K562 (cell line): ENCODE results near the gene MAPK13. TPM values are rescaled to one million over a fixed set of nuclear protein-coding genes. Genes with fewer than 3 reads are reported as not detected.
A peak's percentile ranks its signal among the peaks of the same experiment; 100 is the strongest.

Experiments
- ATAC-seq: fragments of 200-7000 bp; cut with Tn5 transposase; 3 replicates; pipeline ENCODE4 v1.9.1; 2020; ENCODE audit warnings: moderate library complexity
- BruUV-seq: library from RNA; stranded (reverse); fragments of 400-500 nt; replicated peaks from 2 replicates; lab custom pipeline; 2021; lab: Mats Ljungman, UMichigan
- CTCF ChIA-PET: fragments of 300-600 bp; formaldehyde crosslinking; extraction: SDS; loops from one replicate; lab custom pipeline; 2021; ENCODE audit warnings: low intra/inter-chr PET ratio; lab: Yijun Ruan, JAX
- POLR2A ChIA-PET: fragments of 300-600, 350-650 bp; sonication (Branson Sonifier 250); formaldehyde crosslinking; extraction: SDS; loops from one replicate; lab custom pipeline; 2021; ENCODE audit warnings: antibody characterized with exemption, inconsistent platforms; lab: Yijun Ruan, JAX
- DNase-seq, 4 experiments: peaks; one replicate each; pipeline versions ENCODE4 v3.0.0 to v3.0.0-alpha.2; 2011 to 2018; ENCODE audit warnings: low spot score in 3 of 4, mixed read lengths in 3 of 4; ENCODE audit errors: extremely low read depth in 1 of 4
- FAIRE-seq: peaks from 2 replicates; lab custom pipeline; 2011; peaks lifted over from hg19 to GRCh38; lab: Jason Lieb, UNC
- H2AFZ ChIP-seq: 2 replicates; pipeline ENCODE4 v1.6.0; 2011; ENCODE audit warnings: low read depth, low read length, control low read depth, inconsistent platforms
- H3K27ac ChIP-seq: fragments of 200-600 bp; 3 replicates; pipeline ENCODE4 v1.8.0; 2011; ENCODE audit warnings: low read depth, mild to moderate bottlenecking, control low read depth, inconsistent platforms, low read length, moderate library complexity, mixed read lengths; ENCODE audit errors: extremely low read depth
- H3K27me3 ChIP-seq, 2 experiments: fragments of 300-600 bp in 1 of 2; 2 replicates in 1 of 2; 3 replicates in 1 of 2; pipeline versions ENCODE4 v1.6.0 to v1.8.0; 2011; ENCODE audit warnings: inconsistent platforms in 2 of 2, low read length in 2 of 2, mild to moderate bottlenecking in 1 of 2, mixed read lengths in 1 of 2, moderate library complexity in 1 of 2; ENCODE audit not compliant: control insufficient read depth in 2 of 2, insufficient read depth in 2 of 2
- H3K36me3 ChIP-seq: fragments of 300-600 bp; 3 replicates; pipeline ENCODE4 v1.8.0; 2011; ENCODE audit warnings: mild to moderate bottlenecking, low read length, inconsistent platforms; ENCODE audit not compliant: control insufficient read depth, insufficient read depth
- H3K4me1 ChIP-seq, 2 experiments: fragments of 200-600 bp in 1 of 2; replicated peaks in 1 of 2; 2 replicates in 1 of 2; 3 replicates in 1 of 2; pipeline versions ENCODE4 v1.5.1 to v1.8.0; 2011; ENCODE audit warnings: inconsistent platforms in 2 of 2, low read length in 2 of 2, mild to moderate bottlenecking in 1 of 2, mixed read lengths in 1 of 2, moderate library complexity in 1 of 2; ENCODE audit not compliant: control insufficient read depth in 2 of 2, insufficient read depth in 2 of 2
- H3K4me2 ChIP-seq: 2 replicates; pipeline ENCODE4 v1.6.1; 2011; ENCODE audit warnings: low read length, control low read depth, inconsistent platforms, mixed read lengths; ENCODE audit not compliant: insufficient read depth
- H3K4me3 ChIP-seq: fragments of 200-600 bp; sonication (generic), shearing (Covaris generic); 2 replicates; pipeline ENCODE4 v1.5.1; 2016; ENCODE audit warnings: control low read depth, inconsistent platforms
- H3K79me2 ChIP-seq: fragments of 200-600 bp; 3 replicates; pipeline ENCODE4 v1.8.0; 2011; ENCODE audit warnings: low read length, inconsistent platforms; ENCODE audit not compliant: control insufficient read depth, insufficient read depth
- H3K9ac ChIP-seq, 2 experiments: 2 replicates each; pipeline versions ENCODE4 v1.6.0 to v1.6.1; 2011; ENCODE audit warnings: low read depth in 2 of 2, low read length in 2 of 2, control low read depth in 1 of 2, inconsistent platforms in 1 of 2, mild to moderate bottlenecking in 1 of 2, mixed read lengths in 1 of 2; ENCODE audit not compliant: insufficient read depth in 1 of 2
- H3K9me1 ChIP-seq: one replicate; pipeline ENCODE4 v1.6.0; 2011; ENCODE audit warnings: inconsistent platforms, mild to moderate bottlenecking, low read length, moderate library complexity; ENCODE audit not compliant: control insufficient read depth, insufficient read depth
- H3K9me3 ChIP-seq: replicated peaks from 2 replicates; pipeline ENCODE4 v1.5.1; 2011; ENCODE audit warnings: low read depth, low read length, inconsistent platforms; ENCODE audit not compliant: control insufficient read depth, insufficient read depth
- H4K20me1 ChIP-seq: replicated peaks from 2 replicates; pipeline ENCODE4 v1.6.1; 2011; ENCODE audit warnings: low read length, inconsistent platforms, mixed read lengths; ENCODE audit not compliant: control insufficient read depth, insufficient read depth
- ADNP ChIP-seq: fragments of 200-800 bp; sonication (Bioruptor generic); IDR thresholded peaks from 2 replicates; pipeline ENCODE4 v1.6.1; 2016; ENCODE audit warnings: missing genetic modification characterization, missing compliant biosample characterization
- ARNT ChIP-seq, 2 experiments: fragments of 450-650 bp; IDR thresholded peaks; 2 replicates each; pipeline ENCODE4 v1.6.1; 2016; ENCODE audit warnings: mild to moderate bottlenecking in 1 of 2
- BCOR ChIP-seq: fragments of 450-650 bp; IDR thresholded peaks from 2 replicates; pipeline ENCODE4 v1.6.1; 2016
- CHCHD3 ChIP-seq: fragments of 250-450 bp; sonication (Bioruptor Pico); IDR thresholded peaks from 2 replicates; pipeline ENCODE4 v2.1.2; 2022; ENCODE audit warnings: mild to moderate bottlenecking
- CHD4 ChIP-seq: fragments of 200-600 bp; sonication (generic); IDR thresholded peaks from 3 replicates; pipeline ENCODE4 v1.6.1; 2012; ENCODE audit warnings: low read depth, mild to moderate bottlenecking, mixed read lengths, low read length, inconsistent platforms; ENCODE audit not compliant: insufficient read depth, insufficient replicate concordance, poor library complexity, severe bottlenecking
- HDAC2 ChIP-seq: fragments of 450-650 bp; IDR thresholded peaks from 2 replicates; pipeline ENCODE4 v1.6.1; 2016; ENCODE audit warnings: mild to moderate bottlenecking
- KDM1A ChIP-seq, 2 experiments: fragments of 450-650 bp; IDR thresholded peaks; 2 replicates each; pipeline ENCODE4 v1.6.1; 2016; ENCODE audit warnings: mild to moderate bottlenecking in 2 of 2
- MLX ChIP-seq, 2 experiments: fragments of 450-650 bp in 1 of 2; sonication (generic) in 1 of 2; formaldehyde crosslinking; conservative IDR thresholded peaks; 2 replicates each; pipeline versions ENCODE4 v1.4.0 to v1.8.1; 2020 to 2022; ENCODE audit warnings: mild to moderate bottlenecking in 1 of 2, missing genetic modification reagents in 1 of 2
- PTBP1 ChIP-seq: fragments of 200-400 bp; formaldehyde crosslinking; IDR thresholded peaks from 2 replicates; pipeline ENCODE4 v1.6.1; 2017; ENCODE audit warnings: low read depth, low read length
- RBM25 ChIP-seq: fragments of 200-400 bp; formaldehyde crosslinking; IDR thresholded peaks from 2 replicates; pipeline ENCODE4 v1.6.1; 2018; ENCODE audit warnings: low read length, low read depth, moderate library complexity; ENCODE audit not compliant: severe bottlenecking
- RCOR1 ChIP-seq, 2 experiments: IDR thresholded peaks; 2 replicates each; pipeline ENCODE4 v1.6.1; 2012; ENCODE audit warnings: low read depth in 2 of 2, low read length in 2 of 2, borderline replicate concordance in 1 of 2, improper control_type of control experiment in 1 of 2
- SMARCA5 ChIP-seq: fragments of 450-650 bp; IDR thresholded peaks from 2 replicates; pipeline ENCODE4 v1.6.1; 2016
- TCF15 ChIP-seq: fragments of 250-450 bp; sonication (Bioruptor Pico); IDR thresholded peaks from 2 replicates; pipeline ENCODE4 v1.8.0; 2022; ENCODE audit warnings: moderate library complexity, mild to moderate bottlenecking, inconsistent platforms
- TEAD4 ChIP-seq, 2 experiments: sonication (generic) in 1 of 2; formaldehyde crosslinking in 1 of 2; IDR thresholded peaks; 2 replicates each; pipeline versions ENCODE4 v1.6.1 to v1.8.0; 2012 to 2022; ENCODE audit warnings: borderline replicate concordance in 1 of 2, inconsistent platforms in 1 of 2, low read length in 1 of 2, mild to moderate bottlenecking in 1 of 2, missing genetic modification reagents in 1 of 2
- ZNF197 ChIP-seq: fragments of 200-800 bp; sonication (Bioruptor generic); IDR thresholded peaks from 2 replicates; pipeline ENCODE4 v1.6.1; 2016; ENCODE audit warnings: low read depth, missing genetic modification characterization, missing compliant biosample characterization
- ZNF57 ChIP-seq: fragments of 450-650 bp; formaldehyde crosslinking; IDR thresholded peaks from 2 replicates; pipeline ENCODE4 v1.4.0; 2020; ENCODE audit warnings: mild to moderate bottlenecking, moderate library complexity
- ZNF740 ChIP-seq, 3 experiments: fragments of 200-800 bp in 1 of 3; sonication (Bioruptor generic) in 1 of 3; sonication (generic) in 1 of 3; formaldehyde crosslinking in 1 of 3; IDR thresholded peaks; 2 replicates each; pipeline versions ENCODE4 v1.6.1 to v1.8.0; 2016 to 2022; ENCODE audit warnings: mild to moderate bottlenecking in 2 of 3, missing compliant biosample characterization in 2 of 3, missing genetic modification characterization in 2 of 3, missing genetic modification reagents in 1 of 3
- WGBS: fragments of 100-300 bp; shearing (Covaris generic); methylation state at CpG from one replicate; pipeline ENCODE4 v1.1.6; 2016; ENCODE audit warnings: low coverage, mixed read lengths; ENCODE audit not compliant: insufficient coverage; ENCODE audit errors: missing lambda C conversion rate; 5-methylcytosine and 5-hydroxymethylcytosine counted together
- in situ Hi-C: fragments of 300-500 bp; cut with MboI; formaldehyde crosslinking; loops from 4 replicates; pipeline ENCODE4 v1.15.0; 2018; ENCODE audit warnings: inconsistent platforms, mixed read lengths
- intact Hi-C: fragments of 100-400 bp; cut with micrococcal nuclease; formaldehyde crosslinking; loops from 2 replicates; pipeline ENCODE4 v1.14.2; 2022
- polyA plus RNA-seq, 8 experiments: library from polyadenylated mRNA; depleted of rRNA in 4 of 8; stranded (reverse) in 5 of 8; unstranded in 3 of 8; fragments of >200 nt; fragmentation: Nextera tagmentation in 2 of 8; fragmentation: Illumina TruSeq in 1 of 8; extraction: Ambion mirVana in 2 of 8; extraction: Trizol in 1 of 8; gene quantifications; 2 replicates each; pipeline versions ENCODE4 v1.2.1 to v1.2.3, GENCODE V29; 2011 to 2014; ENCODE audit warnings: inconsistent platforms in 1 of 8, missing spikeins in 1 of 8
- total RNA-seq, 7 experiments: library from RNA; depleted of rRNA in 6 of 7; stranded (reverse); fragments of >200 nt in 6 of 7; fragmentation: Illumina TruSeq in 2 of 7; extraction: Trizol in 2 of 7; gene quantifications; 2 replicates each; pipeline versions ENCODE4 v1.2.1 to v1.2.3, GENCODE V29; 2011 to 2021; ENCODE audit warnings: low replicate concordance in 1 of 7

The MAPK13 gene
- total and polyA plus RNA-seq, 9 of the 15 experiments (the other 6 are each of a cell fraction or from before 2014, with no cell fraction given): 0.03 to 2.3 (median 0.48) TPM; not detected in 1

GRCh38 chr6:36119209-36119608 lies 11.1 kb upstream of the MAPK13 start (continued):
- TF ChIP-seq ZNF740 (CRISPR knock-in tag; IDR thresholded peaks at IDR 0.05) (no peak), ZNF740 (tag; IDR thresholded peaks at IDR 0.05) (0 out of 4 replicates have a peak, but pooled peaks of 1 of the 2 experiments have one; percentile 21), CHCHD3 (CRISPR knock-in tag) (0 out of 2 replicates have a peak, but pooled peaks have one; percentile 20), ZNF197 (0 out of 2 replicates have a peak, but pooled peaks have one; percentile 5), ZNF57 (CRISPR knock-in tag) (no peak), ARNT (IDR thresholded peaks at IDR 0.05) (peak in 1 of 2 experiments; percentile 99; a peak in 2 of 4 replicates)

- FAIRE-seq (no peak), DNase-seq (no peak), ATAC-seq (no peak)
- Histone ChIP-seq H3K4me2 (peak overlapping the region; percentile 58; the same call in 1 of the 2 replicates), H3K79me2 (no peaks in the 10 kb centered on the region), H3K4me1 (peaks cover 67 to 78% of the 10 kb centered on the region in 2 experiments), H3K4me3 (no peak overlapping the region), H3K9me1 (peaks cover 3% of the 10 kb centered on the region), H3K27ac (peak overlapping the region; percentile 1; the same call in 2 of the 3 replicates), H3K9ac (0 out of 4 replicates have a peak overlapping the region, but pooled peaks of 1 of the 2 experiments have one; percentile 46), H4K20me1 (no peaks in the 10 kb centered on the region), H3K36me3 (no peaks in the 10 kb centered on the region), H3K9me3 (no peaks in the 10 kb centered on the region), H2AFZ (no peak overlapping the region), H3K27me3 (no peaks in the 10 kb centered on the region)
- no TSS peak for BruUV-seq
- WGBS: 66% methylated on average over 6 of the region's 6 CpGs
- TF ChIP-seq TCF15 (no peak), RBM25 (peak; percentile 97), RCOR1 (IDR thresholded peaks at IDR 0.05; ENCODE audit: borderline replicate concordance in 1 of 2, low read depth in 2 of 2, low read length in 2 of 2) (peak in 1 of 2 experiments; percentile 45; a peak in 1 of 4 replicates), MLX (CRISPR knock-in tag; conservative IDR thresholded peaks at IDR 0.05) (no peak), BCOR (peak; percentile 94), ADNP (tag) (peak; percentile 88), KDM1A (IDR thresholded peaks at IDR 0.05) (peak; percentile 85 to 91), CHD4 (peak; percentile 85), TEAD4 (IDR thresholded peaks at IDR 0.05; ENCODE audit: low read length) (no peak), TEAD4 (CRISPR knock-in tag; IDR thresholded peaks at IDR 0.05; ENCODE audit: borderline replicate concordance) (no peak), PTBP1 (0 out of 2 replicates have a peak, but pooled peaks have one; percentile 25), SMARCA5 (peak; percentile 70; the same call in 1 of the 2 replicates), HDAC2 (0 out of 2 replicates have a peak, but pooled peaks have one; percentile 61)
- CTCF ChIA-PET: no interaction called here
- in situ Hi-C loops (no loop called here), intact Hi-C loops (no loop called here)
- POLR2A ChIA-PET: interaction anchor here (0.6 to 2.5 kb wide), 4 partner anchors 10 to 14 kb away, joined by 3 to 9 read pairs (median 5); no protein-coding TSS in a partner anchor
These were observed 10.3 kb upstream of the MAPK13 start for GRCh38 chr6:36120018-36120417.
